Neutrophil (primary cell): ENCODE results near the gene LRP3.

Source experiments
- H3K27ac ChIP-seq: fragments of 200-600 bp; sonication (generic); 2 replicates; pipeline ENCODE4 v1.5.1; 2016; ENCODE audit warnings: mild to moderate bottlenecking, moderate library complexity
- H3K27me3 ChIP-seq: fragments of 200-600 bp; sonication (generic); 2 replicates; pipeline ENCODE4 v1.6.0; 2016; ENCODE audit warnings: mild to moderate bottlenecking
- H3K36me3 ChIP-seq: fragments of 200-600 bp; sonication (generic); 2 replicates; pipeline ENCODE4 v1.5.1; 2017
- H3K4me1 ChIP-seq, 2 experiments: fragments of 200-600 bp in 1 of 2; sonication (generic) in 1 of 2; 1 replicate in 1 of 2; 2 replicates in 1 of 2; pipeline versions ENCODE4 v1.5.1 to v1.6.1; 2013 to 2016; ENCODE audit warnings: low read depth in 1 of 2, low read length in 1 of 2, mild to moderate bottlenecking in 1 of 2, moderate library complexity in 1 of 2; ENCODE audit not compliant: control insufficient read depth in 1 of 2, insufficient read depth in 1 of 2
- H3K4me3 ChIP-seq, 2 experiments: fragments of 200-600 bp in 1 of 2; sonication (generic) in 1 of 2; 1 replicate in 1 of 2; 2 replicates in 1 of 2; pipeline ENCODE4 v1.5.1; 2013 to 2016; ENCODE audit warnings: low read depth in 1 of 2, low read length in 1 of 2, mild to moderate bottlenecking in 1 of 2, moderate library complexity in 1 of 2
- H3K9me3 ChIP-seq: fragments of 200-600 bp; sonication (generic); 2 replicates; pipeline ENCODE4 v1.5.1; 2016
- TF ChIP-seq, protein P1 (sequence below): fragments of 200-600 bp; sonication (generic); IDR thresholded peaks from 2 replicates; pipeline ENCODE4 v1.5.1; 2016; ENCODE audit warnings: antibody characterized with exemption

Gene LRP3

DNA sequence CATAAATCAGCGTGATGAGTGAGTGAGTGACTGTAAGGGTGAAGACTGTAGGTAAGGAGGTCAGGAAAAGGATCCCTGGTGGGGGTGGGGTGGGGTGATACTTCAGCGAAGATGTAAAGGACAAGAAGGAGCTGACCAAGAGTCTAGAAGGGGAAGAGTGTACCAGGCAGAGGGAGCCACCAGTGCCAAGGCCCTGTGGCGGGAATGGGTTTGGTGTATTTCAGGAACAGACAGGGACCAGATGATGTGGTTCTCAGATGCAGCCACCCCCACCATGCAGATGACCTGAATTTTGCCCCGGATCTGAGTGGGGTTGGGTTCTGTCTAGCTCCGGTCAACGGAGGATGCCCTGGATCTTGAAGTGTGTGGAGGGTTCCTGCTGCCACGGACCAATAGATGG is 61.7 kb downstream of the LRP3 start:
- H3K27ac ChIP-seq: no peak overlapping the region
- H3K36me3 ChIP-seq: no peaks in the 10 kb centered on the region
- H3K27me3 ChIP-seq: no peaks in the 10 kb centered on the region
- TF ChIP-seq, protein P1, sequence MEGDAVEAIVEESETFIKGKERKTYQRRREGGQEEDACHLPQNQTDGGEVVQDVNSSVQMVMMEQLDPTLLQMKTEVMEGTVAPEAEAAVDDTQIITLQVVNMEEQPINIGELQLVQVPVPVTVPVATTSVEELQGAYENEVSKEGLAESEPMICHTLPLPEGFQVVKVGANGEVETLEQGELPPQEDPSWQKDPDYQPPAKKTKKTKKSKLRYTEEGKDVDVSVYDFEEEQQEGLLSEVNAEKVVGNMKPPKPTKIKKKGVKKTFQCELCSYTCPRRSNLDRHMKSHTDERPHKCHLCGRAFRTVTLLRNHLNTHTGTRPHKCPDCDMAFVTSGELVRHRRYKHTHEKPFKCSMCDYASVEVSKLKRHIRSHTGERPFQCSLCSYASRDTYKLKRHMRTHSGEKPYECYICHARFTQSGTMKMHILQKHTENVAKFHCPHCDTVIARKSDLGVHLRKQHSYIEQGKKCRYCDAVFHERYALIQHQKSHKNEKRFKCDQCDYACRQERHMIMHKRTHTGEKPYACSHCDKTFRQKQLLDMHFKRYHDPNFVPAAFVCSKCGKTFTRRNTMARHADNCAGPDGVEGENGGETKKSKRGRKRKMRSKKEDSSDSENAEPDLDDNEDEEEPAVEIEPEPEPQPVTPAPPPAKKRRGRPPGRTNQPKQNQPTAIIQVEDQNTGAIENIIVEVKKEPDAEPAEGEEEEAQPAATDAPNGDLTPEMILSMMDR: no peak
- no peak overlapping the region for H3K4me3 ChIP-seq
- H3K9me3 ChIP-seq: no peaks in the 10 kb centered on the region
- peaks cover 22 to 25% of the 10 kb centered on the region in 2 experiments for H3K4me1 ChIP-seq

DNA sequence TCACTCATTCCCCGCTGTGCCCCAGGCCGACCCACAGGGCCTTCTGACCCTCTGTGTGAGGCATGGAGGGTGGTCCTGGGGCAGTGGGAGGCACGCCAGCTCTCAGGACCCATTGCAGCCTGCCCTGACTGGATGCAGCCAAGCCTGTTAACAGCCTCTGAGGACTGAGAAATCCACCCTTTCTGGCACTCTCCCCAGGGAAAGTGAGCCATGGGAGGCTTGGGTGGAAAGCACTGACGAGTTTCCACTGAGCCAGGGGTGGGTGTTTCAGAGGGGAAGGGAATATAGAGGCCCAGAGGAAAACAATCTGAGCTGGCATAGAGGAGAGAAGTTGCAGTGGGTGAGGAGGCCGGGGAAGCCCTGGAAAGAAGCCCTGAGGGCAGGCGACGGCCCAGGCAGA is 62.1 kb downstream of the LRP3 start:
- no peaks in the 10 kb centered on the region for H3K9me3 ChIP-seq
- TF ChIP-seq, protein P1: no peak
- H3K27me3 ChIP-seq: no peaks in the 10 kb centered on the region
- H3K4me3 ChIP-seq: no peak overlapping the region
- peaks cover 27 to 30% of the 10 kb centered on the region in 2 experiments for H3K4me1 ChIP-seq
- H3K27ac ChIP-seq: no peak overlapping the region
- no peaks in the 10 kb centered on the region for H3K36me3 ChIP-seq

DNA sequence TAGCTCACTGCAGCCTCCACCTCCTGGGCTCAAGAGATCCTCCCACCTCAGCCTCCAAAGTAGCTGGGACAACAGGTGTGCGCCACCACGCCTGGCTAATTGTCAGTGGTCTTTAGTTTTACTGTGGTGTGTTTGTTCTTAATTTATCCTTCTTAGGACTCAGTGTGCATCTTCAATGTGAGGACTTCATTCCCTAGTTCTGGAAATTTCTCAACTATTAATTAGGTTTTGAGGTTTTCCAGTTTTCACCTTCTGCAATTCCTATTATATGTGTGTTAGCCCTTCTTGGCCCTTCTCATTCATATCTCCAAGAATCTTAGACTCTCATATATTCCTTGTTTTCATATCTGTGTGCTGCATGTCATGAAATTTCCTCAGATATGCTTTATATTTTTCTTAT is 63.7 kb downstream of the LRP3 start:
- TF ChIP-seq, protein P1: no peak
- H3K36me3 ChIP-seq: no peaks in the 10 kb centered on the region
- no peaks in the 10 kb centered on the region for H3K27me3 ChIP-seq
- H3K4me1 ChIP-seq: peaks cover 35 to 38% of the 10 kb centered on the region in 2 experiments
- H3K9me3 ChIP-seq: no peaks in the 10 kb centered on the region
- H3K4me3 ChIP-seq: no peak overlapping the region
- H3K27ac ChIP-seq: no peak overlapping the region
